Skeletal muscle tissue (tissue), 4 donors: ENCODE results near the gene CHST12. TPM values are rescaled to one million over a fixed set of nuclear protein-coding genes. Genes with fewer than 3 reads are reported as not detected.
A peak's percentile ranks its signal among the peaks of the same experiment; 100 is the strongest.

Experiments used
- H3K27ac ChIP-seq: one replicate; pipeline ENCODE4 v1.7.0; 2013; ENCODE audit warnings: mild to moderate bottlenecking, low read depth, low read length, inconsistent platforms
- H3K27me3 ChIP-seq, 3 donors: one replicate each; pipeline ENCODE4 v1.7.0; 2013; ENCODE audit warnings: low read length in 3 of 3; ENCODE audit not compliant: control insufficient read depth in 3 of 3, insufficient read depth in 3 of 3
- H3K36me3 ChIP-seq, 3 donors: one replicate each; pipeline ENCODE4 v1.7.0; 2013; ENCODE audit warnings: low read length in 3 of 3; ENCODE audit not compliant: control insufficient read depth in 3 of 3, insufficient read depth in 3 of 3
- H3K4me1 ChIP-seq, 3 donors: one replicate each; pipeline ENCODE4 v1.7.0; 2013; ENCODE audit warnings: low read length in 3 of 3, mild to moderate bottlenecking in 3 of 3; ENCODE audit not compliant: control insufficient read depth in 3 of 3, insufficient read depth in 3 of 3
- H3K4me3 ChIP-seq, 3 donors: one replicate each; pipeline ENCODE4 v1.7.0; 2013; ENCODE audit warnings: low read length in 3 of 3
- H3K9ac ChIP-seq, 3 donors: one replicate each; pipeline ENCODE4 v1.7.0; 2013; ENCODE audit warnings: low read length in 3 of 3, mild to moderate bottlenecking in 3 of 3, moderate library complexity in 2 of 3, low read depth in 1 of 3
- H3K9me3 ChIP-seq, 3 donors: one replicate each; pipeline ENCODE4 v1.7.0; 2013; ENCODE audit warnings: low read length in 3 of 3; ENCODE audit not compliant: control insufficient read depth in 3 of 3
- total RNA-seq: library from RNA; depleted of rRNA; stranded (reverse); fragments of >200 nt; gene quantifications from one replicate; pipeline ENCODE4 v1.2.3, GENCODE V29; 2014
- donor health status: Osteomylitis.

The CHST12 gene
- 1.0 TPM for total RNA-seq

DNA sequence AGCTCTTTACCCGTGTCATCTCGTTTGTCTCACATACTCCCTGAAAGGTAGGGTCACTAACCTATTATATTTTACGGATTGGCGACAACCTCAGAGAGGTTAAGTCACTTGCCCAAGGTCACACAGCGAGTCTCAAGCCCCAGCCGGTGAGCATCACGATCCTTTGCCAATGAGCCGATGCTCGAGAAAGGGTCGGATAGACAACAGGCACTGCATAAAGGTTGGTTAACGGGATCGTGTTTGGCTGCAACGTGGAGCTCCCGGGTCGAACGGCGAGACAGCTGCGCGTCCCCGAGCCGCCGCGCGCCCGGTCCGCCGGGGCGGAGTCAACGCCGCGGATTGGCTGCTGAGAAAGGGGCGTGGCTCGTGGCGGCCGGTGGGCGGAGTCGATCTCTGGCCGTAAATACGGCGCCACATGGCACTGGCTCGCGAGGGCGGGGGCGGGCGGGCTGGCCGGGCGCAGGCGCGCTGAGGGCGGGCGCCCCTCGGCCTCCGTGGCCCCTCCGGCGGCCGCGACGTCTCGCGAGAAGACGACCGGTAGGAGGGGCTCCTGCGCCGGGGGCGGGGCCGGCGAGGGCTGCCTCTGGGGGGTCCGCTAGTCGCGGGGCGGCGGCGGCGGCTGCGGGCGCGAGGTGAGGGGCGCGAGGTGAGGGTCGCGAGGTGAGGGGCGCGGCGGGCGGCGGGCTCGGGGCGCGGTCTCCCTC lies at the start of gene CHST12:
TSS of gene CHST12 (plus strand) at position 598 of the 704 bp plus-strand sequence. CDS start 29,029 bp downstream, outside the sequence.
- peaks cover 11 to 26% (median 24%) of the 10 kb centered on the region in 3 donors for H3K4me1 ChIP-seq

GRCh38 chr7:2353936-2354185 lies 49.5 kb upstream of the CHST12 start:
- no peaks in the 10 kb centered on the region for H3K9me3 ChIP-seq
- peaks cover 3% of the 10 kb centered on the region in 3 donors for H3K36me3 ChIP-seq
- H3K27me3 ChIP-seq: no peaks in the 10 kb centered on the region
- H3K27ac ChIP-seq: peak overlapping the region; percentile 100
- H3K4me1 ChIP-seq: peaks cover 26 to 34% (median 28%) of the 10 kb centered on the region in 3 donors
- H3K9ac ChIP-seq: peak overlapping the region; percentile 99 to 100 (median 100)
- H3K4me3 ChIP-seq: peak overlapping the region; percentile 89 to 93 (median 91)

More for the DNA sequence above, at the start of gene CHST12:
- Histone ChIP-seq H3K4me3 (peak within 1 kb of the TSS; percentile 79 to 92 (median 89)), H3K9ac (peak within 1 kb of the TSS; percentile 81 to 87 (median 84)), H3K27me3 (no peaks in the 10 kb centered on the region), H3K27ac (peak within 1 kb of the TSS; percentile 65), H3K36me3 (no peaks in the 10 kb centered on the region), H3K9me3 (no peaks in the 10 kb centered on the region)

DNA sequence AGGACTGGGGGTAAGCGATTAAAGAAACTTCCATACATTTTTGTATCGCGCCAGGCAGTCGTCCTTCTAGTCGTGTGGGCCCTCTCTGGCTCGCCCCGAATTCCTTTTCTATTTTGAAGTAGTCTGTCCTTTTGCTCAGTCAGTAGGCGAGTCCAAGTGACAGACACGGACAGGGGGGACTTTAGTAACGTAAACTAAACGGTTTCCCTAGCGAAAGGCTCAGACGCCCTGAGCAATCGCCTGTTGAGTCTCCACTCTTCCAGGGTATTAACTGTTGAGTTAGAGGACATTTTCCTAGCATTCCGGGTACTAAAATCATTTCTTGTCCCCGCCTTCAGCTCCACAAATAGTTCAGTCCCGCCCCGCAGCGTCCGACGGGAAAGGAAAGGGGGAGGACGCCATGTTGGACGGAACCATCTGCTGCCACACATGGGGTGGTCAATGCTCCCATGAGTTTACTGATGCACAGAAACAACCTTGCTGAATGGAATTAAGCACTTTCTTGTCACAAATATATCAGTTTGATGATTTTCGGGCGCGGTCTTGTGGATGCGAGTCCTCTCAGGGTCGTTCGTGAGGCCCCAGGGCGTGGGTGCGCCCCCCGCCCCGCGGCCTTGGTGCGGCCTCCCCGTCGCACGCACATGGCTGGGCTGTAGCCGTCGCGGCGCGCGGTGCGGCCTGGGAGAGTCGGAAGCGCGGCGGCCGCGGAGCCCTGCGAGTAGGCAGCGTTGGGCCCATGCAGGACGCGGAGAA lies 49.0 kb upstream of the CHST12 start, which contains the start of gene EIF3B:
TSS of gene EIF3B (plus strand) at position 642 of the 753 bp plus-strand sequence. CDS start at position 737, 95 bp downstream.
- Histone ChIP-seq H3K9me3 (no peaks in the 10 kb centered on the region), H3K4me1 (peaks cover 26 to 39% (median 30%) of the 10 kb centered on the region in 3 donors), H3K9ac (peak within 1 kb of the TSS; percentile 99 to 100 (median 100)), H3K27me3 (no peaks in the 10 kb centered on the region), H3K36me3 (peaks cover 3 to 4% (median 3%) of the 10 kb centered on the region in 3 donors), H3K27ac (peak within 1 kb of the TSS; percentile 100), H3K4me3 (peak within 1 kb of the TSS; percentile 89 to 93 (median 91))

- no peaks in the 10 kb centered on the region for H3K27me3 ChIP-seq
- peak overlapping the region; percentile 87 to 93 (median 89) for H3K4me3 ChIP-seq
- peaks cover 26 to 39% (median 34%) of the 10 kb centered on the region in 3 donors for H3K4me1 ChIP-seq
- H3K9ac ChIP-seq: peak overlapping the region; percentile 90 to 99 (median 92)
- peaks cover 3 to 10% (median 5%) of the 10 kb centered on the region in 3 donors for H3K36me3 ChIP-seq
- no peak overlapping the region for H3K27ac ChIP-seq
- no peaks in the 10 kb centered on the region for H3K9me3 ChIP-seq
Observed at GRCh38 chr7:2354939-2355704, 48.3 kb upstream of the CHST12 start.

GRCh38 chr7:2355705-2356008 lies 47.8 kb upstream of the CHST12 start:
- Histone ChIP-seq H3K4me3 (peak overlapping the region; percentile 87 to 93 (median 89)), H3K27ac (no peak overlapping the region), H3K9me3 (no peaks in the 10 kb centered on the region), H3K9ac (peak overlapping the region; percentile 90 to 99 (median 92)), H3K4me1 (peaks cover 26 to 39% (median 34%) of the 10 kb centered on the region in 3 donors), H3K36me3 (peaks cover 4 to 10% (median 5%) of the 10 kb centered on the region in 3 donors), H3K27me3 (no peaks in the 10 kb centered on the region)

GRCh38 chr7:2357165-2357564 lies 46.2 kb upstream of the CHST12 start:
- H3K4me1 ChIP-seq: peaks cover 26 to 39% (median 34%) of the 10 kb centered on the region in 3 donors
- H3K4me3 ChIP-seq: peak overlapping the region in 2 of 3 donors; percentile 4 to 22
- H3K9ac ChIP-seq: peak overlapping the region in 2 of 3 donors; percentile 30 to 40

GRCh38 chr7:2357571-2357970 lies 45.8 kb upstream of the CHST12 start:
- Histone ChIP-seq H3K4me3 (no peak overlapping the region), H3K36me3 (peaks cover 14 to 22% (median 14%) of the 10 kb centered on the region in 3 donors)

More at GRCh38 chr7:2357165-2357564, 46.2 kb upstream of the CHST12 start:
- no peaks in the 10 kb centered on the region for H3K9me3 ChIP-seq
- H3K36me3 ChIP-seq: peaks cover 10 to 18% (median 10%) of the 10 kb centered on the region in 3 donors
- H3K27me3 ChIP-seq: no peaks in the 10 kb centered on the region
- no peak overlapping the region for H3K27ac ChIP-seq

GRCh38 chr7:2358968-2359527 lies 44.4 kb upstream of the CHST12 start:
- H3K4me1 ChIP-seq: peaks cover 19 to 30% (median 28%) of the 10 kb centered on the region in 3 donors
- no peaks in the 10 kb centered on the region for H3K27me3 ChIP-seq
- no peak overlapping the region for H3K27ac ChIP-seq
- no peak overlapping the region for H3K4me3 ChIP-seq
- H3K9ac ChIP-seq: no peak overlapping the region
- peaks cover 25 to 35% (median 28%) of the 10 kb centered on the region in 3 donors for H3K36me3 ChIP-seq
- H3K9me3 ChIP-seq: no peaks in the 10 kb centered on the region

More at GRCh38 chr7:2357571-2357970, 45.8 kb upstream of the CHST12 start:
- peaks cover 26 to 39% (median 34%) of the 10 kb centered on the region in 3 donors for H3K4me1 ChIP-seq
- no peaks in the 10 kb centered on the region for H3K27me3 ChIP-seq
- peak overlapping the region in 2 of 3 donors; percentile 30 to 40 for H3K9ac ChIP-seq
- no peaks in the 10 kb centered on the region for H3K9me3 ChIP-seq
- no peak overlapping the region for H3K27ac ChIP-seq

DNA sequence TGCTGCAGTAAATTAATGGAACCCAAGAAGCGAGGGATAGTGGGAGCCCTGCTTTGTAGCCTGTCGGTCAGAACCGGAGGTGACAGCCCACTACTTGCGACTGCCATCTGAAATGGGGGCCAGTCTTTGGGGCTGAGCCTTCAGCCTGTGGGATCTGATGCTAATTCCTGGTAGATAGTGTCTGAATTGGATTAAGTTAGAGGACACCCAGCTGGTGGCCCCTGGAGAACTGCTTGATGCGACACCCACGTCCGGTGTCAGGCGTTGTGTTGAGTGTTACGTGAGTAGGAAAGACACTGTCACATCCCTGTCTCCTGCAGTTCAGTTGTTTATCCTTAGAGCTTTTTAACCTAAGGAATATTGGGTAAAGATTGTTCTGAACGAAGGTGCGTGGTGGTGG lies 43.8 kb upstream of the CHST12 start:
- peaks cover 19 to 30% (median 28%) of the 10 kb centered on the region in 3 donors for H3K4me1 ChIP-seq
- H3K9me3 ChIP-seq: no peaks in the 10 kb centered on the region
- H3K36me3 ChIP-seq: peaks cover 29 to 40% (median 33%) of the 10 kb centered on the region in 3 donors
- H3K27ac ChIP-seq: no peak overlapping the region
- no peak overlapping the region for H3K4me3 ChIP-seq
- H3K9ac ChIP-seq: no peak overlapping the region
- no peaks in the 10 kb centered on the region for H3K27me3 ChIP-seq
